Endodermal cell (in vitro differentiated cells): Measurements from ENCODE around the gene RYR2. TPM values are rescaled to one million over a fixed set of nuclear protein-coding genes. Genes with fewer than 3 reads are reported as not detected.

ENCODE experiments used
- DNase-seq: peaks from one replicate; pipeline ENCODE4 v3.0.0-alpha.2; 2017
- H3K27ac ChIP-seq: 2 replicates; pipeline ENCODE4 v1.5.1; 2013; ENCODE audit warnings: mild to moderate bottlenecking, low read depth, low read length, moderate library complexity
- H3K27me3 ChIP-seq: 2 replicates; pipeline ENCODE4 v1.6.1; 2013; ENCODE audit warnings: mild to moderate bottlenecking, low read length, moderate library complexity; ENCODE audit not compliant: insufficient read depth, control insufficient read depth, poor library complexity, severe bottlenecking
- H3K36me3 ChIP-seq: 2 replicates; pipeline ENCODE4 v1.7.0; 2013; ENCODE audit warnings: mild to moderate bottlenecking, low read length, moderate library complexity; ENCODE audit not compliant: control insufficient read depth, insufficient read depth
- H3K4me1 ChIP-seq: one replicate; pipeline ENCODE4 v1.7.0; 2013; ENCODE audit warnings: low read length; ENCODE audit not compliant: control insufficient read depth, insufficient read depth
- H3K4me3 ChIP-seq: 2 replicates; pipeline ENCODE4 v1.5.1; 2013; ENCODE audit warnings: mild to moderate bottlenecking, low read length, moderate library complexity
- H3K9ac ChIP-seq: 2 replicates; pipeline ENCODE4 v1.6.1; 2013; ENCODE audit warnings: mild to moderate bottlenecking, low read length, moderate library complexity; ENCODE audit not compliant: poor library complexity, severe bottlenecking; ENCODE audit errors: extremely low read depth
- H3K9me3 ChIP-seq: 2 replicates; pipeline ENCODE4 v1.6.1; 2013; ENCODE audit warnings: mild to moderate bottlenecking, low read length, moderate library complexity; ENCODE audit not compliant: control insufficient read depth
- H3K27ac Mint-ChIP-seq: 2 replicates; pipeline ENCODE4 v1.8.0; 2020; ENCODE audit warnings: mixed read lengths
- H3K27me3 Mint-ChIP-seq: 2 replicates; pipeline ENCODE4 v1.8.0; 2021; ENCODE audit warnings: mild to moderate bottlenecking, mixed read lengths; ENCODE audit not compliant: insufficient read depth
- H3K36me3 Mint-ChIP-seq: 2 replicates; pipeline ENCODE4 v1.8.0; 2020; ENCODE audit warnings: low read depth, mixed read lengths
- H3K4me1 Mint-ChIP-seq: 2 replicates; pipeline ENCODE4 v1.8.0; 2020; ENCODE audit warnings: mixed read lengths
- H3K4me3 Mint-ChIP-seq: 2 replicates; pipeline ENCODE4 v1.8.0; 2020; ENCODE audit warnings: mild to moderate bottlenecking, moderate library complexity, mixed read lengths
- H3K9me3 Mint-ChIP-seq: 2 replicates; pipeline ENCODE4 v1.8.0; 2020; ENCODE audit warnings: mild to moderate bottlenecking, mixed read lengths
- WGBS, 2 experiments: methylation state at CpG; one replicate each; pipeline versions ENCODE4 v1.1.5 to v1.1.7; 2013; ENCODE audit warnings: missing lambda C conversion rate in 2 of 2, mixed read lengths in 1 of 2; ENCODE audit not compliant: insufficient coverage in 1 of 2, insufficient read length in 1 of 2; 5-methylcytosine and 5-hydroxymethylcytosine counted together
- total RNA-seq, 2 donors: library from RNA; stranded (reverse); fragmentation: NEBNext Ultra II Directional in 1 of 2; extraction: Animal tissue kit (Norgen Biotek cat#: 25700) in 1 of 2; gene quantifications; 2 replicates in 1 of 2; 3 replicates in 1 of 2; pipeline ENCODE4 v1.2.1, GENCODE V29; 2021
- TF ChIP-seq, protein P1 (sequence below): fragments of 200-600 bp; sonication (generic); conservative IDR thresholded peaks from 2 replicates; pipeline ENCODE4 v1.5.0; 2021; ENCODE audit warnings: antibody characterized with exemption, mild to moderate bottlenecking

The RYR2 gene
- total RNA-seq, 2 donors from 2014 or later = 0.95 to 2.4 TPM

DNA sequence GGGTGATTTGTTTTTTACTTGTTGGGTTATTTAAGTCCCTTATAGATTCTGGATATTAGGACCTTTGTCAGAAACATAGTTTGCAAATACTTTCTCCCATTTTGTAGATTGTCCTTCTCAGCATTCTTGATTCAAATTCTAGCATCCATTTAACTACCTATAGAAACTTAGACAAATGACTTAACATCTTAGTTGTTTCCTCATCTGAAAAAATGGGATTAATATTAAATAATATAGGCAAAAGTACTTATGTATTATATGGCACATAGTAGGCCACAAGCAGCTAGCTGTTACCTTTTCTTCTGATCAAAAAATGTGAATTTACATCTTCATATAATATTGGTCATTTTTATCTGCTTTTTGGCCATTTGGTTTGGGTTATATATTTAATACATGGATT is 541.3 kb downstream of the RYR2 start:
- Mint-ChIP-seq H3K9me3 (peaks cover 4% of the 10 kb centered on the region), H3K27ac (no peak overlapping the region), H3K27me3 (no peaks in the 10 kb centered on the region), H3K36me3 (no peaks in the 10 kb centered on the region), H3K4me1 (no peaks in the 10 kb centered on the region), H3K4me3 (no peak overlapping the region)
- Histone ChIP-seq H3K36me3 (no peaks in the 10 kb centered on the region), H3K4me1 (no peaks in the 10 kb centered on the region), H3K27ac (no peak overlapping the region), H3K9me3 (no peaks in the 10 kb centered on the region), H3K4me3 (no peak overlapping the region), H3K27me3 (no peaks in the 10 kb centered on the region), H3K9ac (no peak overlapping the region)
- TF ChIP-seq, protein P1, sequence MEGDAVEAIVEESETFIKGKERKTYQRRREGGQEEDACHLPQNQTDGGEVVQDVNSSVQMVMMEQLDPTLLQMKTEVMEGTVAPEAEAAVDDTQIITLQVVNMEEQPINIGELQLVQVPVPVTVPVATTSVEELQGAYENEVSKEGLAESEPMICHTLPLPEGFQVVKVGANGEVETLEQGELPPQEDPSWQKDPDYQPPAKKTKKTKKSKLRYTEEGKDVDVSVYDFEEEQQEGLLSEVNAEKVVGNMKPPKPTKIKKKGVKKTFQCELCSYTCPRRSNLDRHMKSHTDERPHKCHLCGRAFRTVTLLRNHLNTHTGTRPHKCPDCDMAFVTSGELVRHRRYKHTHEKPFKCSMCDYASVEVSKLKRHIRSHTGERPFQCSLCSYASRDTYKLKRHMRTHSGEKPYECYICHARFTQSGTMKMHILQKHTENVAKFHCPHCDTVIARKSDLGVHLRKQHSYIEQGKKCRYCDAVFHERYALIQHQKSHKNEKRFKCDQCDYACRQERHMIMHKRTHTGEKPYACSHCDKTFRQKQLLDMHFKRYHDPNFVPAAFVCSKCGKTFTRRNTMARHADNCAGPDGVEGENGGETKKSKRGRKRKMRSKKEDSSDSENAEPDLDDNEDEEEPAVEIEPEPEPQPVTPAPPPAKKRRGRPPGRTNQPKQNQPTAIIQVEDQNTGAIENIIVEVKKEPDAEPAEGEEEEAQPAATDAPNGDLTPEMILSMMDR = no peak
- no peak for DNase-seq

DNA sequence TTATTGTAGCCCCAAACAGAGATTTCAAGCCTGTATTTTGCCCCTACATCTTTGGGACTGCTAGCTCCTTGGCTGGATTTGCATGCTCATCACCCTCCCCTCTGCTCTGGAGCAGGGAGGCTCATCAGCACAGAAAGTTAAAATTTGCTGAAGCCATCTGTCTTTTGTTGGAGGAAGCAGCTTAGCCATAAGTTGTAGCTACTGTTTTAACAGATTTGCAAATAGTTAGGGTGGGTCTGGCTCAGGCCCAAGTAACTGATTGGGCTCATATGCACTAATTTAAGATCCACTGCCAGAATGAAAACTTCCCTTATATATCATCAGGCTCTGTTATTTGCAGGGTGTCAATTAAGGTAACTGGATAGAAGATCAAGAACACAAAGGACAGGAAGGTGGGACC is 541.8 kb downstream of the RYR2 start:
- Histone ChIP-seq H3K4me3 (no peak overlapping the region), H3K36me3 (no peaks in the 10 kb centered on the region), H3K27me3 (no peaks in the 10 kb centered on the region), H3K9ac (no peak overlapping the region), H3K9me3 (no peaks in the 10 kb centered on the region), H3K27ac (no peak overlapping the region), H3K4me1 (no peaks in the 10 kb centered on the region)
- no peak for DNase-seq
- no peaks in the 10 kb centered on the region for H3K4me1 Mint-ChIP-seq
- no peak overlapping the region for H3K4me3 Mint-ChIP-seq
- no peak overlapping the region for H3K27ac Mint-ChIP-seq
- no peaks in the 10 kb centered on the region for H3K27me3 Mint-ChIP-seq
- peaks cover 3% of the 10 kb centered on the region for H3K9me3 Mint-ChIP-seq
- TF ChIP-seq, protein P1 = no peak
- no peaks in the 10 kb centered on the region for H3K36me3 Mint-ChIP-seq

DNA sequence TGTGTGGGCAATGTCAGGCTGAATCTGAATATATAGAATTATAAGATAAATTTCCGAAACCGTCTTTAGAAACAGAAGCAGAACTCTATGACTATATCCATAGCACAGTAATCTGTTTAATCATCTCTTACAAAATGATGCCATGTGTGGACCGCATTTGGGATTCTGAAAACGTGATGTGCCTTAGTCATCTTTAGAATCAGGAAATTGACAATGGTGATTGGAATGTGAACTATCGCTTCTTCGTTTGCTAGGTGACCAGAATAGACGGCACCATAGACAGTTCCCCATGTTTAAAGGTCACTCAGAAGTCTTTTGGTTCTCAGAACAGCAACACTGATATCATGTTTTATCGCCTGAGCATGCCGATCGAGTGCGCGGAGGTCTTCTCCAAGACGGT is 548.4 kb downstream of the RYR2 start:
- no peaks in the 10 kb centered on the region for H3K9me3 Mint-ChIP-seq
- WGBS, 2 experiments = 94 to 96% methylated on average over 6 to 13 of the region's 13 CpGs

More for the DNA sequence above, 548.4 kb downstream of the RYR2 start:
- TF ChIP-seq, protein P1 = no peak
- Histone ChIP-seq H3K4me1 (no peaks in the 10 kb centered on the region), H3K9ac (no peak overlapping the region), H3K27ac (no peak overlapping the region), H3K27me3 (no peaks in the 10 kb centered on the region), H3K9me3 (no peaks in the 10 kb centered on the region), H3K4me3 (no peak overlapping the region), H3K36me3 (no peaks in the 10 kb centered on the region)
- no peaks in the 10 kb centered on the region for H3K4me1 Mint-ChIP-seq
- H3K4me3 Mint-ChIP-seq = no peak overlapping the region
- no peak for DNase-seq
- H3K36me3 Mint-ChIP-seq = no peaks in the 10 kb centered on the region
- peak overlapping the region; percentile 27 for H3K27ac Mint-ChIP-seq
- no peaks in the 10 kb centered on the region for H3K27me3 Mint-ChIP-seq
